GM12865 (cell line): ENCODE data around the gene PACSIN3.
"Not testable (repeated sequence)": the region's sequence is repeated elsewhere in the genome, so short reads cannot be mapped to it uniquely, and the experiment has no call there.

ENCODE experiments used
- DNase-seq: peaks from one replicate; pipeline ENCODE4 v3.0.0; 2010; ENCODE audit warnings: low read depth
- H3K4me3 ChIP-seq: 2 replicates; pipeline ENCODE4 v1.5.1; 2011; ENCODE audit warnings: mild to moderate bottlenecking, low read depth, low read length, control low read depth
- CTCF ChIP-seq: IDR thresholded peaks from 2 replicates; pipeline ENCODE4 v1.5.1; 2011; ENCODE audit warnings: low read length, control low read depth, low read depth, inconsistent platforms; ENCODE audit not compliant: insufficient read depth; ENCODE audit errors: missing control alignments

Gene PACSIN3

DNA sequence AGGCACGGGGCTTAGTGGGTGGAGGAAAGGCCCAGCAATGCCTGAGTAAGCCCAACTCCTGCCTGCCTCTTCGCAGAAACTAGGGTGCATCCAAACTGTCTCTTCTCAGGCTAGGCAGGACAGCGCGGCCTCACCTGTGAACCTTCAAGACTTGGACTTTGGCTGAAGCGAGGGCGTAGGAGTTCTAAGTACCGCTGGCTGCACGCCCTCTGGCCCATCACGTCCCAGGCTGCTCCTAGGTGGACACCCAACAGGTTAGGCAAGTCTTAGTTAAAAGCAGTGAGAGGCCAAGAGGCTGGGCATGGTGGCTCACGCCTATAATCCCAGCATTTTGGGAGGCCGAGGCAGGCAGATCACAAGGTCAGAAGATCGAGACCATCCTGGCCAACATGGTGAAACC lies 26.7 kb upstream of the PACSIN3 start:
- no peak overlapping the region for H3K4me3 ChIP-seq
- DNase-seq, result no peak
- TF ChIP-seq CTCF, result no peak

- no peak for DNase-seq
- TF ChIP-seq CTCF, result no peak
- no peak overlapping the region for H3K4me3 ChIP-seq
These were observed 22.4 kb upstream of the PACSIN3 start for GRCh38 chr11:47208628-47209027.

- not testable (repeated sequence) for H3K4me3 ChIP-seq, DNase-seq
These were observed 21.8 kb upstream of the PACSIN3 start for GRCh38 chr11:47208008-47208552.

DNA sequence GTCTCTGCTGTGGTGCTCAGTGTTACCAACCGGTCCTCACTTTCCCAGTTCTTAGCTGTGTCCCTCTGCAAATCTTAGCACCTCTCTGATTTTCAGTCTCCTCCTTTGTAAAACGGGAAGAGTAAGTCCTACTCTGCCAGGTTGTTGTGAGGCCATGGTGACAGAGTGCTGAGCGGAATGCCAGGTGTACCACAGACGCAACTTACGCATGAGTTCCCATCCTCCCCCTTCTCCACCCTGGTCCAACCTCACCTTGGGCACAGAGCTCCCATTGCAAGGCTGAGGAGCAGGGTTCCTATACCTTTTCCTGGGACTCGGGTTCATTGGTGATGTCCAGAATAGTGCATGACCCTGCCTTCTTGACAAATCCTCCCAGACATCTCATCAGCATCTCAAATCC lies 21.2 kb upstream of the PACSIN3 start:
- no peak for TF ChIP-seq CTCF

DNA sequence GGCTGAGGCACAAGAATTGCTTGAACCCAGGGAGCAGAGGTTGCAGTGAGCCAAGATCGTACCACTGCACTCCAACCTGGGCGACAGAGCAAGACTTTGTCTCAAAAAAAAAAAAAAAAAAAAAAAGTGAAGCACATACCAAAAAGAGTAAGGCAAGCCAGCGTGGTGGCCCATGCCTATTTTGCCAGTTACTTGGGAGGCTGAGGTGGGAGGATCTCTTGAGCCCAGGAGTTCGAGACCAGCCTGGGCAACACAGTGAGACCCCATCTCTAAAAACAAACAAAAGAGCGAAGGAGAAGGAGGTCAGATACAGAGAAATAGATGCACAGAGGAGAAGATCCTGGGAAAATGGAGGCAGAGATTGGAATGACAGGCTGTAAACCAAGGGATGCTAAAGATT lies 20.3 kb upstream of the PACSIN3 start:
- not testable (repeated sequence) for H3K4me3 ChIP-seq, DNase-seq

More for the DNA sequence above, 21.2 kb upstream of the PACSIN3 start:
- no peak for DNase-seq
- no peak overlapping the region for H3K4me3 ChIP-seq

GRCh38 chr11:47204637-47204989 lies 18.4 kb upstream of the PACSIN3 start:
- DNase-seq, result no peak
- TF ChIP-seq CTCF, result no peak
- no peak overlapping the region for H3K4me3 ChIP-seq

DNA sequence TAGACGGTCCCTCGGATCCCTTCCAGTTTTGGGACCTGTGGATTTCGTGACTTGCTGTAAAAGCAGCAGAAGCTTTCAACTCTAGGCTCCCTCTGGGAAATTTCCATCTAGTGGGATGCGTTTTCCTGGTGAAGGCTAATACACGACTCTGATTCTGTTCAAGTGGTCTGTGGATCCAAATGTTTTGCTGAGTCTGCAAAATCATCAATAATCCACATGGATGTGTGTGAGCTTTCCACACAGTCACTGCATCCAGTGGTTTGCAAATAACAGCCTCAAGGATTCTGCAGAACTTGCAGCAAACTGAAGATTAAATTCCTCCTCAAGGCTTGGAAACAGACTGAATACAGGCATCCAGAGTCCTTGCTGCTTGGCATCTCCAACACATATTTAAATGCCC lies 16.3 kb upstream of the PACSIN3 start:
- H3K4me3 ChIP-seq, result no peak overlapping the region
- DNase-seq, result no peak
- no peak for TF ChIP-seq CTCF

- no peak for TF ChIP-seq CTCF
- no peak for DNase-seq
- no peak overlapping the region for H3K4me3 ChIP-seq
These were observed 14.8 kb upstream of the PACSIN3 start for GRCh38 chr11:47201015-47201414.

GRCh38 chr11:47198161-47198560 lies 11.9 kb upstream of the PACSIN3 start:
- H3K4me3 ChIP-seq, DNase-seq: not testable (repeated sequence)
